Esophagus muscularis mucosa (tissue), 4 donors: ENCODE measurements around the gene ZNF831.

Experiments used
- EP300 ChIP-seq: sonication (generic); formaldehyde crosslinking; IDR thresholded peaks from one replicate; pipeline ENCODE4 v1.6.1; 2017; ENCODE audit warnings: antibody characterized with exemption
- POLR2A ChIP-seq: fragments of 450-650 bp; IDR thresholded peaks from one replicate; pipeline ENCODE4 v1.6.1; 2017; ENCODE audit warnings: antibody characterized with exemption, moderate library complexity, mild to moderate bottlenecking, low read depth
- POLR2AphosphoS5 ChIP-seq, 2 donors: sonication (generic); formaldehyde crosslinking; IDR thresholded peaks; one replicate each; pipeline ENCODE4 v1.6.1; 2017; ENCODE audit warnings: antibody characterized with exemption in 2 of 2
- TF ChIP-seq, protein P1 (sequence below), 3 experiments: fragments of 200-600 bp in 2 of 3; fragments of 450-650 bp in 1 of 3; sonication (generic) in 2 of 3; IDR thresholded peaks; one replicate each; pipeline ENCODE4 v1.5.1; 2017 to 2019; ENCODE audit warnings: antibody characterized with exemption in 3 of 3, mild to moderate bottlenecking in 2 of 3, moderate library complexity in 1 of 3

DNA sequence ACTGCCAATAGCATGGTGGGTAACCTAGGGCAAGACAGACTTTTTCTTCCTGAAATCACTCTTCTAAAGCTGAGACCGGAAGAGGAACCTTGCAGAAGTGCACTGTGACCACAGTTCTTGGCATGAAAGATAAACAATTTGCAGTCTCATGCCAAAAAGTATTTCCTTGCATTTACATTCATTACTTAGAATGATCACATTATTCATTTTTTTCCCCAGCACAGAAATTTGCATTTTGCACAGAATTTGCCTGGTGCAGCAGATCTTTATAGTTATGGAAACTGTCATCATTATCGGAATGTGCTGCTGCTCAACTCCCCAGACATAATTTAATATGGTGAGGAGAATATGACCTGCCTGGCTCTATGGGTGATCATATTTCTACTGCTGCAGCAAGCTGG is 94.6 kb downstream of the ZNF831 start:
- TF ChIP-seq, protein P1, sequence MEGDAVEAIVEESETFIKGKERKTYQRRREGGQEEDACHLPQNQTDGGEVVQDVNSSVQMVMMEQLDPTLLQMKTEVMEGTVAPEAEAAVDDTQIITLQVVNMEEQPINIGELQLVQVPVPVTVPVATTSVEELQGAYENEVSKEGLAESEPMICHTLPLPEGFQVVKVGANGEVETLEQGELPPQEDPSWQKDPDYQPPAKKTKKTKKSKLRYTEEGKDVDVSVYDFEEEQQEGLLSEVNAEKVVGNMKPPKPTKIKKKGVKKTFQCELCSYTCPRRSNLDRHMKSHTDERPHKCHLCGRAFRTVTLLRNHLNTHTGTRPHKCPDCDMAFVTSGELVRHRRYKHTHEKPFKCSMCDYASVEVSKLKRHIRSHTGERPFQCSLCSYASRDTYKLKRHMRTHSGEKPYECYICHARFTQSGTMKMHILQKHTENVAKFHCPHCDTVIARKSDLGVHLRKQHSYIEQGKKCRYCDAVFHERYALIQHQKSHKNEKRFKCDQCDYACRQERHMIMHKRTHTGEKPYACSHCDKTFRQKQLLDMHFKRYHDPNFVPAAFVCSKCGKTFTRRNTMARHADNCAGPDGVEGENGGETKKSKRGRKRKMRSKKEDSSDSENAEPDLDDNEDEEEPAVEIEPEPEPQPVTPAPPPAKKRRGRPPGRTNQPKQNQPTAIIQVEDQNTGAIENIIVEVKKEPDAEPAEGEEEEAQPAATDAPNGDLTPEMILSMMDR (IDR thresholded peaks at IDR 0.05), result no peak
- TF ChIP-seq POLR2AphosphoS5 (IDR thresholded peaks at IDR 0.05), result no peak
- TF ChIP-seq POLR2A, result no peak
- TF ChIP-seq EP300, result no peak
